Liver (tissue), 9 donors: ENCODE results near the gene NKTR. TPM values are rescaled to one million over a fixed set of nuclear protein-coding genes. Genes with fewer than 3 reads are reported as not detected.

Experiments
- DNase-seq: peaks from one replicate; pipeline ENCODE4 v3.0.0-alpha.2; 2017; ENCODE audit warnings: low spot score
- H3K27ac ChIP-seq, 2 donors: one replicate each; pipeline ENCODE4 v1.7.0; 2013; ENCODE audit warnings: inconsistent platforms in 2 of 2, low read length in 2 of 2, control low read depth in 1 of 2, low read depth in 1 of 2, mild to moderate bottlenecking in 1 of 2
- H3K27me3 ChIP-seq, 4 donors: one replicate each; pipeline versions ENCODE4 v1.6.1 to v1.7.0; 2013; ENCODE audit warnings: low read length in 3 of 4, inconsistent platforms in 1 of 4, mild to moderate bottlenecking in 1 of 4, moderate library complexity in 1 of 4; ENCODE audit not compliant: control insufficient read depth in 4 of 4, insufficient read depth in 4 of 4
- H3K36me3 ChIP-seq, 4 donors: one replicate each; pipeline versions ENCODE4 v1.6.1 to v1.7.0; 2013; ENCODE audit warnings: low read length in 3 of 4, mild to moderate bottlenecking in 3 of 4, low read depth in 1 of 4, moderate library complexity in 1 of 4; ENCODE audit not compliant: control insufficient read depth in 4 of 4, insufficient read depth in 3 of 4
- H3K4me1 ChIP-seq, 4 donors: one replicate each; pipeline versions ENCODE4 v1.6.1 to v1.7.0; 2013; ENCODE audit warnings: low read length in 3 of 4, mild to moderate bottlenecking in 3 of 4, moderate library complexity in 1 of 4; ENCODE audit not compliant: control insufficient read depth in 4 of 4, insufficient read depth in 4 of 4
- H3K4me3 ChIP-seq, 3 donors: one replicate each; pipeline versions ENCODE4 v1.6.1 to v1.7.0; 2013; ENCODE audit warnings: low read length in 3 of 3, control low read depth in 1 of 3, low read depth in 1 of 3, mild to moderate bottlenecking in 1 of 3
- H3K9ac ChIP-seq, 2 donors: one replicate each; pipeline ENCODE4 v1.7.0; 2013; ENCODE audit warnings: low read length in 2 of 2, mild to moderate bottlenecking in 2 of 2, moderate library complexity in 2 of 2, control low read depth in 1 of 2, low read depth in 1 of 2
- H3K9me3 ChIP-seq, 4 donors: one replicate each; pipeline versions ENCODE4 v1.6.1 to v1.7.0; 2013; ENCODE audit warnings: low read length in 3 of 4; ENCODE audit not compliant: control insufficient read depth in 4 of 4
- ATF3 ChIP-seq: IDR thresholded peaks from 2 replicates; pipeline ENCODE4 v1.6.1; 2016; ENCODE audit warnings: antibody characterized with exemption
- EGR1 ChIP-seq, 2 donors: IDR thresholded peaks; 2 replicates each; pipeline ENCODE4 v1.6.1; 2016 to 2018; ENCODE audit warnings: antibody characterized with exemption in 2 of 2, low read depth in 2 of 2
- FOXA1 ChIP-seq: IDR thresholded peaks from 2 replicates; pipeline ENCODE4 v1.6.1; 2016; ENCODE audit warnings: antibody characterized with exemption
- FOXA2 ChIP-seq: IDR thresholded peaks from 2 replicates; pipeline ENCODE4 v1.6.1; 2016; ENCODE audit warnings: antibody characterized with exemption
- GABPA ChIP-seq, 2 donors: IDR thresholded peaks in 1 of 2; conservative IDR thresholded peaks in 1 of 2; 2 replicates each; pipeline ENCODE4 v1.6.1; 2016; ENCODE audit warnings: antibody characterized with exemption in 2 of 2, mild to moderate bottlenecking in 1 of 2, moderate library complexity in 1 of 2
- HNF4A ChIP-seq, 2 donors: conservative IDR thresholded peaks; 2 replicates each; pipeline ENCODE4 v1.6.1; 2016; ENCODE audit warnings: antibody characterized with exemption in 2 of 2, mild to moderate bottlenecking in 2 of 2
- HNF4G ChIP-seq: IDR thresholded peaks from 2 replicates; pipeline ENCODE4 v1.6.1; 2016; ENCODE audit warnings: antibody characterized with exemption
- JUND ChIP-seq, 2 donors: IDR thresholded peaks; 2 replicates each; pipeline ENCODE4 v1.6.1; 2016; ENCODE audit warnings: antibody characterized with exemption in 2 of 2
- NR2F2 ChIP-seq: IDR thresholded peaks from 2 replicates; pipeline ENCODE4 v1.6.1; 2016; ENCODE audit warnings: antibody characterized with exemption
- RAD21 ChIP-seq, 2 donors: IDR thresholded peaks; 2 replicates each; pipeline ENCODE4 v1.6.1; 2016; ENCODE audit warnings: antibody characterized with exemption in 2 of 2, mild to moderate bottlenecking in 2 of 2
- REST ChIP-seq: IDR thresholded peaks from 2 replicates; pipeline ENCODE4 v1.6.1; 2016; ENCODE audit warnings: antibody characterized with exemption, mild to moderate bottlenecking
- RXRA ChIP-seq, 2 donors: IDR thresholded peaks; 2 replicates each; pipeline ENCODE4 v1.6.1; 2017 to 2018; ENCODE audit warnings: antibody characterized with exemption in 2 of 2, mild to moderate bottlenecking in 1 of 2
- SP1 ChIP-seq: IDR thresholded peaks from 2 replicates; pipeline ENCODE4 v1.6.1; 2018; ENCODE audit warnings: antibody characterized with exemption, mild to moderate bottlenecking
- TAF1 ChIP-seq: conservative IDR thresholded peaks from 2 replicates; pipeline ENCODE4 v1.6.1; 2016; ENCODE audit warnings: antibody characterized with exemption, mild to moderate bottlenecking
- YY1 ChIP-seq: IDR thresholded peaks from 2 replicates; pipeline ENCODE4 v1.6.1; 2016; ENCODE audit warnings: antibody characterized with exemption, mild to moderate bottlenecking
- WGBS: extraction: QIAGEN DNeasy Blood & Tissue Kit; methylation state at CpG from one replicate; pipeline ENCODE4 v1.1.7; 2013; 5-methylcytosine and 5-hydroxymethylcytosine counted together
- polyA plus RNA-seq, 2 donors: library from polyadenylated mRNA; stranded (reverse) in 1 of 2; unstranded in 1 of 2; fragments of 200-250 nt in 1 of 2; fragments of >200 nt in 1 of 2; fragmentation: Nextera tagmentation in 1 of 2; extraction: Ambion mirVana in 1 of 2; gene quantifications; one replicate each; pipeline versions ENCODE4 v1.2.1 to v1.2.3, GENCODE V29; 2013 to 2015
- total RNA-seq, 2 donors: library from RNA; depleted of rRNA; stranded (reverse); fragments of >200 nt; gene quantifications; one replicate each; pipeline ENCODE4 v1.2.3, GENCODE V29; 2014
- TF ChIP-seq, protein P1 (sequence below): fragments of 150-350 bp; IDR thresholded peaks from 2 replicates; pipeline ENCODE4 v1.5.1; 2017; ENCODE audit warnings: improper control_type of control experiment, low read depth, low read length; ENCODE audit not compliant: missing input control
- TF ChIP-seq, protein P2 (sequence below): IDR thresholded peaks from 2 replicates; pipeline ENCODE4 v1.6.1; 2016; ENCODE audit warnings: antibody characterized with exemption
- TF ChIP-seq, protein P3 (sequence below): IDR thresholded peaks from 2 replicates; pipeline ENCODE4 v1.6.1; 2016; ENCODE audit warnings: antibody characterized with exemption
- donor health status: healthy.
- donor health status: healthy.
- donor health status: healthy.
- donor health status: healthy.
- donor health status: healthy.

The NKTR gene
- total and polyA plus RNA-seq, 4 donors, result 5.8 to 75.5 (median 28.1) TPM

GRCh38 chr3:42670670-42671069 is 70.2 kb downstream of the NKTR start:
- no peak overlapping the region for H3K4me3 ChIP-seq
- H3K9me3 ChIP-seq, result peaks cover 0 to 3% (median 0%) of the 10 kb centered on the region in 4 donors
- H3K36me3 ChIP-seq, result no peaks in the 10 kb centered on the region
- H3K4me1 ChIP-seq, result no peaks in the 10 kb centered on the region
- TF ChIP-seq RXRA (IDR thresholded peaks at IDR 0.05) (no peak), TAF1 (no peak), HNF4A (conservative IDR thresholded peaks at IDR 0.05) (no peak), FOXA2 (no peak), EGR1 (IDR thresholded peaks at IDR 0.05; ENCODE audit: low read depth in 2 of 2) (no peak)
- TF ChIP-seq, protein P1, sequence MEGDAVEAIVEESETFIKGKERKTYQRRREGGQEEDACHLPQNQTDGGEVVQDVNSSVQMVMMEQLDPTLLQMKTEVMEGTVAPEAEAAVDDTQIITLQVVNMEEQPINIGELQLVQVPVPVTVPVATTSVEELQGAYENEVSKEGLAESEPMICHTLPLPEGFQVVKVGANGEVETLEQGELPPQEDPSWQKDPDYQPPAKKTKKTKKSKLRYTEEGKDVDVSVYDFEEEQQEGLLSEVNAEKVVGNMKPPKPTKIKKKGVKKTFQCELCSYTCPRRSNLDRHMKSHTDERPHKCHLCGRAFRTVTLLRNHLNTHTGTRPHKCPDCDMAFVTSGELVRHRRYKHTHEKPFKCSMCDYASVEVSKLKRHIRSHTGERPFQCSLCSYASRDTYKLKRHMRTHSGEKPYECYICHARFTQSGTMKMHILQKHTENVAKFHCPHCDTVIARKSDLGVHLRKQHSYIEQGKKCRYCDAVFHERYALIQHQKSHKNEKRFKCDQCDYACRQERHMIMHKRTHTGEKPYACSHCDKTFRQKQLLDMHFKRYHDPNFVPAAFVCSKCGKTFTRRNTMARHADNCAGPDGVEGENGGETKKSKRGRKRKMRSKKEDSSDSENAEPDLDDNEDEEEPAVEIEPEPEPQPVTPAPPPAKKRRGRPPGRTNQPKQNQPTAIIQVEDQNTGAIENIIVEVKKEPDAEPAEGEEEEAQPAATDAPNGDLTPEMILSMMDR, result no peak
- no peaks in the 10 kb centered on the region for H3K27me3 ChIP-seq
- H3K9ac ChIP-seq, result no peak overlapping the region
- H3K27ac ChIP-seq, result no peak overlapping the region
- DNase-seq, result no peak
- 93% methylated on average over 1 of the region's 1 CpG for WGBS

DNA sequence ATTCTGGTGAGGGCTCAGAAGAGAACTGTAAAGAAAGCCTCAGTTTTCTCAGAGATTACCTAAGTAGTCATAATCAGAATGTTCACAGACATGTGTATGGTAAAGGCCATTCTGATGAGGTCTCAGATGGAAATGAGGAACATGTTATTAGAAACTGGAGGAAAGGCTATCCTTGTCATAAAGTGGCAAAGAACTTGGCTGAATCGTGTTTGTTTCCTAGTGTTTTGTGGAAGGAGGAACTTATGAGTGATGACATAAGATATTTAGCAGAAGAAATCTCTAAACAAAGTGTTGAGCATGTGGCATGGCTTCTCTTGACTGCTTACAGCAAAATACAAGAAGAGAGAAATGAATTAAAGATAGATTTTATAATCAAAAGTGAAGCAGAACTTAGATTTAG is 72.0 kb downstream of the NKTR start:
- no peak overlapping the region for H3K4me3 ChIP-seq
- TF ChIP-seq GABPA (IDR thresholded peaks at IDR 0.05 in 1 of 2, conservative IDR thresholded peaks at IDR 0.05 in 1 of 2), result no peak
- TF ChIP-seq FOXA1, result no peak
- TF ChIP-seq, protein P2, sequence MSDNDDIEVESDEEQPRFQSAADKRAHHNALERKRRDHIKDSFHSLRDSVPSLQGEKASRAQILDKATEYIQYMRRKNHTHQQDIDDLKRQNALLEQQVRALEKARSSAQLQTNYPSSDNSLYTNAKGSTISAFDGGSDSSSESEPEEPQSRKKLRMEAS, result no peak
- TF ChIP-seq, protein P1, result no peak
- no peak for TF ChIP-seq SP1
- TF ChIP-seq, protein P3, sequence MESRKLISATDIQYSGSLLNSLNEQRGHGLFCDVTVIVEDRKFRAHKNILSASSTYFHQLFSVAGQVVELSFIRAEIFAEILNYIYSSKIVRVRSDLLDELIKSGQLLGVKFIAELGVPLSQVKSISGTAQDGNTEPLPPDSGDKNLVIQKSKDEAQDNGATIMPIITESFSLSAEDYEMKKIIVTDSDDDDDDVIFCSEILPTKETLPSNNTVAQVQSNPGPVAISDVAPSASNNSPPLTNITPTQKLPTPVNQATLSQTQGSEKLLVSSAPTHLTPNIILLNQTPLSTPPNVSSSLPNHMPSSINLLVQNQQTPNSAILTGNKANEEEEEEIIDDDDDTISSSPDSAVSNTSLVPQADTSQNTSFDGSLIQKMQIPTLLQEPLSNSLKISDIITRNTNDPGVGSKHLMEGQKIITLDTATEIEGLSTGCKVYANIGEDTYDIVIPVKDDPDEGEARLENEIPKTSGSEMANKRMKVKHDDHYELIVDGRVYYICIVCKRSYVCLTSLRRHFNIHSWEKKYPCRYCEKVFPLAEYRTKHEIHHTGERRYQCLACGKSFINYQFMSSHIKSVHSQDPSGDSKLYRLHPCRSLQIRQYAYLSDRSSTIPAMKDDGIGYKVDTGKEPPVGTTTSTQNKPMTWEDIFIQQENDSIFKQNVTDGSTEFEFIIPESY, result no peak
- no peak for TF ChIP-seq HNF4A (conservative IDR thresholded peaks at IDR 0.05)
- TF ChIP-seq HNF4G, result no peak
- TF ChIP-seq EGR1 (IDR thresholded peaks at IDR 0.05; ENCODE audit: low read depth in 2 of 2), result no peak
- no peak for TF ChIP-seq JUND (IDR thresholded peaks at IDR 0.05)
- no peak for TF ChIP-seq NR2F2
- no peak for TF ChIP-seq ATF3
- no peak for TF ChIP-seq FOXA2
- no peak for TF ChIP-seq RAD21 (IDR thresholded peaks at IDR 0.05)
- TF ChIP-seq YY1, result no peak
- no peak for TF ChIP-seq REST
- DNase-seq, result no peak
- WGBS, result 51% methylated on average over 1 of the region's 1 CpG
- H3K4me1 ChIP-seq, result no peaks in the 10 kb centered on the region
- H3K36me3 ChIP-seq, result no peaks in the 10 kb centered on the region
- H3K27me3 ChIP-seq, result no peaks in the 10 kb centered on the region
- peaks cover 0 to 3% (median 1%) of the 10 kb centered on the region in 4 donors for H3K9me3 ChIP-seq
- H3K27ac ChIP-seq, result no peak overlapping the region
- no peak overlapping the region for H3K9ac ChIP-seq
